ENCODE results near the gene PLEKHA6.
A peak's percentile ranks its signal among the peaks of the same experiment; 100 is the strongest.
"Not testable (repeated sequence)": the region's sequence is repeated elsewhere in the genome, so short reads cannot be mapped to it uniquely, and the experiment has no call there.

PLEKHA6 gene

DNA sequence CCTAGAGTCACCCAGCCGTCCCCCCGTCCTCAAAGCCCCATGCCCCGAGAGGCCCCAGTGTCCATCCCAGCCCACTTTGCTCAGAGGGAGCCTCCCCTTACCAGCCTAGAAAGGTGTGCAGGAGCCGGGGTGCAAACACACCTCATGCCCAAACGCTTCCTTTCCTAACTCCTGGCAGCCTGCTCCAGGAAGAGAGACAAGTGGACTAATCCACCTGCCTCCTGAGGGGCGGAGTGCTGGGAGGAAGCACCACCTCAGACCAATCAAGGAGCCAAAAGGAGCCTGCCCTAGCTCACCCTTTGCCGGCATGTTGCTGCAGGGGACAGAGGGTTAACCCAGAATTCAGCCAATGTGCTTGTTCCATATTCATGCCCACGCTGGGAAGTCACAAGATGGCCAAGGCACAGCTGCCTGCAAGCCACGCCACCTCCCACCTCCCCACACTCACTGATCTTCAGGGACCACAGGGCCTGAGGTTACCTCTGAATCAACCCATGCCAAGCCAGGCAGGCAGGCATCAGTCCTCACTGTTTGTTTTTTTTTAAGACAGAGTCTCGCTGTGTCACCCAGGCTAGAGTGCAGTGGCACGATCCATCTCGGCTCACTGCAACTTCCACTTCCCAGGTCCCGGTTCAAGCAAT lies 27.8 kb downstream of the PLEKHA6 start:
- Histone ChIP-seq H3K9ac (ENCODE audit: low read depth, low read length) (no peak overlapping the region), H3K4me2 (ENCODE audit: low read length) (no peak overlapping the region), H3K4me1 (ENCODE audit: control insufficient read depth, insufficient read depth, low read length) (peaks cover 6% of the 10 kb centered on the region), H3K4me3 (ENCODE audit: low read length) (no peak overlapping the region), H3K27me3 (ENCODE audit: control insufficient read depth, insufficient read depth, low read length) (peaks cover 6% of the 10 kb centered on the region), H3K36me3 (ENCODE audit: insufficient read depth, low read length) (no peaks in the 10 kb centered on the region), H3K9me3 (replicated peaks; ENCODE audit: low read length) (no peaks in the 10 kb centered on the region)

DNA sequence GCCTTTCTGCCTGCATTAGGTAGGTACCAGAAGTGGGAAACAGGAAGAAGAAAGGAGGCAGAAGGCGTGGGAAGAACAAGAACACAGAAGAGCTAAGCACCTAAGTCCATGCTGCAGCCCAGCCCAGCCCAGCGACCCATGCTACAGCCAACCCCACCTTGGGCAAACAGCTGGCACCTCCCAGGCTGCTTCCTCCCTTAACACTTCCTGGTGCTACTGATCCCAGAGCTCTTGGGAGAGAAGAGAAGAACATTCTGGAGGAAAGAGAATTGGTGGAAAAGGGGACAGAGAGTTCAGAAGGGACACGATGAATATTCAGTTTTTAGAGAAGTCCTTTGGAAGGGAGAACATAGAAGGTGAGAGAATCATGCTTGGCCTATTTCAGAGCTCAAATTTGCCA lies 28.5 kb downstream of the PLEKHA6 start:
- Histone ChIP-seq H3K9me3 (replicated peaks; ENCODE audit: low read length) (no peaks in the 10 kb centered on the region), H3K36me3 (ENCODE audit: insufficient read depth, low read length) (no peaks in the 10 kb centered on the region), H3K4me2 (ENCODE audit: low read length) (no peak overlapping the region), H3K4me1 (ENCODE audit: control insufficient read depth, insufficient read depth, low read length) (peaks cover 6% of the 10 kb centered on the region), H3K27me3 (ENCODE audit: control insufficient read depth, insufficient read depth, low read length) (peaks cover 6% of the 10 kb centered on the region), H3K9ac (ENCODE audit: low read depth, low read length) (no peak overlapping the region), H3K4me3 (ENCODE audit: low read length) (no peak overlapping the region)

- not testable (repeated sequence) for H3K27me3 ChIP-seq (ENCODE audit: control insufficient read depth, insufficient read depth, low read length); H3K4me3 ChIP-seq (ENCODE audit: low read length); H3K9me3 ChIP-seq (replicated peaks; ENCODE audit: low read length); H3K36me3 ChIP-seq (ENCODE audit: insufficient read depth, low read length); H3K4me2 ChIP-seq (ENCODE audit: low read length); H3K9ac ChIP-seq (ENCODE audit: low read depth, low read length)
- H3K4me1 ChIP-seq (ENCODE audit: control insufficient read depth, insufficient read depth, low read length) = peaks cover 11% of the 10 kb centered on the region
Measured at GRCh38 chr1:204327870-204328269, 31.9 kb downstream of the PLEKHA6 start.

GRCh38 chr1:204327359-204327758 lies 32.4 kb downstream of the PLEKHA6 start:
- Histone ChIP-seq H3K27me3 (ENCODE audit: control insufficient read depth, insufficient read depth, low read length) (no peaks in the 10 kb centered on the region), H3K4me1 (ENCODE audit: control insufficient read depth, insufficient read depth, low read length) (peaks cover 11% of the 10 kb centered on the region), H3K9me3 (replicated peaks; ENCODE audit: low read length) (no peaks in the 10 kb centered on the region), H3K4me3 (ENCODE audit: low read length) (no peak overlapping the region), H3K9ac (ENCODE audit: low read depth, low read length) (no peak overlapping the region), H3K4me2 (ENCODE audit: low read length) (no peak overlapping the region), H3K36me3 (ENCODE audit: insufficient read depth, low read length) (no peaks in the 10 kb centered on the region)

DNA sequence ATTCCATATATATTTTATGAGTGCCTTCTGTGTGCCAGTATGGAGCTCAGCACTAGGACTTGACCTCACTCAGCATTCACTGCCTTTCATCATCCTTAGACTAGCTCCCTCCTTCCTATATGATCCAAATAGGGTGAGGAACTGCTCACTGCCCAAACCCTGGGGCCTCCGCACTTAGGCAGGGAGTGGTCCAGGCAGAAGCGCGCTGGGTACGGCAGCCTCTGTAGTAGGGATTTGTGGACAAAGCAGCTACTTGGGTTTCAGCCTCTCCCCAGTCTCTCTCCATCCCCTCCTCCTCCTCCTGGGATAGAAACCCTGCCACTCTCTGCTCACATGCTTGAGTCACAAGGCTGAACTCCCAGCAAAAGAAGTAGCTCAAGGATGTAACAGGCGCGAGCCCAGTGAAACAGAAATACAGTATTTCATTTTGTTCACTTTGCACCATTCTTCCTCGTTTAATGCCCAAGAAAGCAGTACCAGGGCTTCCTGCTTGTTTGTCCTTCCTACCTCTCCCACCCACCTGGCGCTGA lies 32.9 kb downstream of the PLEKHA6 start:
- Histone ChIP-seq H3K9ac (ENCODE audit: low read depth, low read length) (no peak overlapping the region), H3K4me1 (ENCODE audit: control insufficient read depth, insufficient read depth, low read length) (peaks cover 13% of the 10 kb centered on the region), H3K4me3 (ENCODE audit: low read length) (no peak overlapping the region), H3K4me2 (ENCODE audit: low read length) (no peak overlapping the region), H3K9me3 (replicated peaks; ENCODE audit: low read length) (no peaks in the 10 kb centered on the region), H3K27me3 (ENCODE audit: control insufficient read depth, insufficient read depth, low read length) (no peaks in the 10 kb centered on the region), H3K36me3 (ENCODE audit: insufficient read depth, low read length) (no peaks in the 10 kb centered on the region)

DNA sequence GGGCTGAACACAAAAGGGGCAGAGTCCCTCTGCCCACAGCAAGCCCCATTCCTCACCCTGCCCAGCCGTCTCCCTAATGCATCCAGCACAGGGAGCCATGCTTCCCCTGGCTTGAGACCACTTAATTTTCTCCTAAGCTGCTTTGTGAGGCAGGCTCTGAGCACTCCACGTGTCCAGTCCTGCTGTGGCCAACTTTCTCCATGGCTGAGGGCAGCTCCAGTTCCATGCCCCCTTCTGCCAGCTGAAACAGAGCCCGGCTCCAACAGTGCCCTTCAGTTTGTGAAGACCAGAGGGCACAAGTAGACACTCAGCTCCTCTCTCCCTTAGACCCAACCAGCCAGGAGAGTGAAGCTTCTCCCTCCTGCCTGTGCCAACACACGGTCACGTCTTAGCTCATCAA lies 33.8 kb downstream of the PLEKHA6 start:
- Histone ChIP-seq H3K4me2 (ENCODE audit: low read length) (no peak overlapping the region), H3K9ac (ENCODE audit: low read depth, low read length) (no peak overlapping the region), H3K27me3 (ENCODE audit: control insufficient read depth, insufficient read depth, low read length) (no peaks in the 10 kb centered on the region), H3K9me3 (replicated peaks; ENCODE audit: low read length) (no peaks in the 10 kb centered on the region), H3K36me3 (ENCODE audit: insufficient read depth, low read length) (no peaks in the 10 kb centered on the region), H3K4me1 (ENCODE audit: control insufficient read depth, insufficient read depth, low read length) (peaks cover 21% of the 10 kb centered on the region), H3K4me3 (ENCODE audit: low read length) (no peak overlapping the region)

GRCh38 chr1:204323887-204324286 lies 35.8 kb downstream of the PLEKHA6 start:
- Histone ChIP-seq H3K4me1 (ENCODE audit: control insufficient read depth, insufficient read depth, low read length) (peaks cover 42% of the 10 kb centered on the region), H3K27me3 (ENCODE audit: control insufficient read depth, insufficient read depth, low read length) (no peaks in the 10 kb centered on the region), H3K36me3 (ENCODE audit: insufficient read depth, low read length) (no peaks in the 10 kb centered on the region), H3K9ac (ENCODE audit: low read depth, low read length) (no peak overlapping the region), H3K4me3 (ENCODE audit: low read length) (no peak overlapping the region), H3K4me2 (ENCODE audit: low read length) (no peak overlapping the region), H3K9me3 (replicated peaks; ENCODE audit: low read length) (no peaks in the 10 kb centered on the region)

GRCh38 chr1:204322339-204322868 lies 37.3 kb downstream of the PLEKHA6 start:
- no peaks in the 10 kb centered on the region for H3K36me3 ChIP-seq (ENCODE audit: insufficient read depth, low read length)
- peaks cover 48% of the 10 kb centered on the region for H3K4me1 ChIP-seq (ENCODE audit: control insufficient read depth, insufficient read depth, low read length)

GRCh38 chr1:204321665-204322064 lies 38.1 kb downstream of the PLEKHA6 start:
- Histone ChIP-seq H3K4me2 (ENCODE audit: low read length) (no peak overlapping the region), H3K27me3 (ENCODE audit: control insufficient read depth, insufficient read depth, low read length) (no peaks in the 10 kb centered on the region), H3K4me1 (ENCODE audit: control insufficient read depth, insufficient read depth, low read length) (peaks cover 55% of the 10 kb centered on the region), H3K9ac (ENCODE audit: low read depth, low read length) (peak overlapping the region; percentile 21), H3K36me3 (ENCODE audit: insufficient read depth, low read length) (no peaks in the 10 kb centered on the region), H3K9me3 (replicated peaks; ENCODE audit: low read length) (no peaks in the 10 kb centered on the region), H3K4me3 (ENCODE audit: low read length) (no peak overlapping the region)

More at GRCh38 chr1:204322339-204322868, 37.3 kb downstream of the PLEKHA6 start:
- H3K4me2 ChIP-seq (ENCODE audit: low read length) = no peak overlapping the region
- no peaks in the 10 kb centered on the region for H3K9me3 ChIP-seq (replicated peaks; ENCODE audit: low read length)
- no peak overlapping the region for H3K4me3 ChIP-seq (ENCODE audit: low read length)
- H3K27me3 ChIP-seq (ENCODE audit: control insufficient read depth, insufficient read depth, low read length) = no peaks in the 10 kb centered on the region
- peak overlapping the region; percentile 21 for H3K9ac ChIP-seq (ENCODE audit: low read depth, low read length)

GRCh38 chr1:204321051-204321450 lies 38.7 kb downstream of the PLEKHA6 start:
- no peaks in the 10 kb centered on the region for H3K36me3 ChIP-seq (ENCODE audit: insufficient read depth, low read length)
- no peak overlapping the region for H3K9ac ChIP-seq (ENCODE audit: low read depth, low read length)
- H3K4me2 ChIP-seq (ENCODE audit: low read length) = no peak overlapping the region
- no peaks in the 10 kb centered on the region for H3K9me3 ChIP-seq (replicated peaks; ENCODE audit: low read length)
- H3K4me3 ChIP-seq (ENCODE audit: low read length) = no peak overlapping the region
- peaks cover 60% of the 10 kb centered on the region for H3K4me1 ChIP-seq (ENCODE audit: control insufficient read depth, insufficient read depth, low read length)
- H3K27me3 ChIP-seq (ENCODE audit: control insufficient read depth, insufficient read depth, low read length) = no peaks in the 10 kb centered on the region

- H3K36me3 ChIP-seq (ENCODE audit: insufficient read depth, low read length) = no peaks in the 10 kb centered on the region
- no peaks in the 10 kb centered on the region for H3K27me3 ChIP-seq (ENCODE audit: control insufficient read depth, insufficient read depth, low read length)
- H3K9me3 ChIP-seq (replicated peaks; ENCODE audit: low read length) = no peaks in the 10 kb centered on the region
- H3K4me1 ChIP-seq (ENCODE audit: control insufficient read depth, insufficient read depth, low read length) = peaks cover 67% of the 10 kb centered on the region
- peak overlapping the region; percentile 9 for H3K9ac ChIP-seq (ENCODE audit: low read depth, low read length)
- peak overlapping the region; percentile 19 for H3K4me3 ChIP-seq (ENCODE audit: low read length)
- no peak overlapping the region for H3K4me2 ChIP-seq (ENCODE audit: low read length)
Measured at GRCh38 chr1:204320382-204320804, 39.3 kb downstream of the PLEKHA6 start.

DNA sequence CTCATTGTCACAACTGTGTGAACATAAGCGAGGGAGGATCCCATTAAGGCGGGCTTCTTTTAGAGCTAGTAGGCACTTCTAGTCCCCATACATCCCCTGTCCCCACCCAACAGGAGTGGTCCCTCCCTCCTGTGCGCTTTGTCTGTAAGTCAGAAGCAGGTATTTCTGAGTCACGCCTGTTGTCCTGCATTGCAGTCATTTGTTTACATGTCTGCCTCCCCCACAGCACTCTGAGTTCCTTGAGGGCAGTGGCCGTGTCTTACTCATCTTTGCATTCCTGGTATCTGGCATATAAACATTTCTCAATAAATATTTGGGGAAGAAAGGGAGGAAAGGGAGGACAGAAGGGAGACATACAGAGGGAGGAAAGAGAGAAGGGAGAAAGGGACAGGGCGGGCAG lies 40.3 kb downstream of the PLEKHA6 start:
- H3K4me1 ChIP-seq (ENCODE audit: control insufficient read depth, insufficient read depth, low read length) = peaks cover 76% of the 10 kb centered on the region
- H3K9ac ChIP-seq (ENCODE audit: low read depth, low read length) = peak overlapping the region; percentile 56
- no peaks in the 10 kb centered on the region for H3K36me3 ChIP-seq (ENCODE audit: insufficient read depth, low read length)
- peak overlapping the region; percentile 31 for H3K4me2 ChIP-seq (ENCODE audit: low read length)
- peaks cover 2% of the 10 kb centered on the region for H3K27me3 ChIP-seq (ENCODE audit: control insufficient read depth, insufficient read depth, low read length)
- H3K4me3 ChIP-seq (ENCODE audit: low read length) = no peak overlapping the region
- H3K9me3 ChIP-seq (replicated peaks; ENCODE audit: low read length) = no peaks in the 10 kb centered on the region
